Astrocyte of the spinal cord (primary cell): ENCODE results near the gene FHL2.

Experiments
- DNase-seq: peaks from one replicate; pipeline ENCODE4 v3.0.0; 2011; ENCODE audit warnings: low read depth, low spot score
- H3K4me3 ChIP-seq: 2 replicates; pipeline ENCODE4 v1.5.1; 2011; ENCODE audit warnings: low read depth, mild to moderate bottlenecking, low read length, moderate library complexity
- CTCF ChIP-seq: IDR thresholded peaks from 2 replicates; pipeline ENCODE4 v1.5.1; 2012; ENCODE audit warnings: low read depth, mild to moderate bottlenecking, low read length, inconsistent platforms
- in situ Hi-C: cut with HindIII; loops from 2 replicates; pipeline ENCODE4 v1.10.0; 2017; ENCODE audit warnings: low sequenced_read_pairs

Gene FHL2

GRCh38 chr2:105337122-105338019 is 61.5 kb downstream of the FHL2 start, which contains the start of gene C2orf49:
C2orf49 (plus strand) TSS chr2:105337540; CDS start chr2:105337588, 48 bp downstream.
- DNase-seq, result peak; percentile 84
- in situ Hi-C loops, result no loop called here
- no peak for TF ChIP-seq CTCF
- peak within 1 kb of the TSS; percentile 98 for H3K4me3 ChIP-seq

- in situ Hi-C loops, result no loop called here
- H3K4me3 ChIP-seq, result peak overlapping the region; percentile 98
- DNase-seq, result no peak
- no peak for TF ChIP-seq CTCF
These were observed 62.1 kb downstream of the FHL2 start for GRCh38 chr2:105336786-105337121.

- in situ Hi-C loops, result no loop called here
- H3K4me3 ChIP-seq, result no peak overlapping the region
- DNase-seq, result no peak
- TF ChIP-seq CTCF, result no peak
These were observed 63.4 kb downstream of the FHL2 start for GRCh38 chr2:105335469-105335868.

- in situ Hi-C loops, result no loop called here
- DNase-seq, result no peak
- TF ChIP-seq CTCF, result no peak
- no peak overlapping the region for H3K4me3 ChIP-seq
These were observed 64.6 kb downstream of the FHL2 start for GRCh38 chr2:105334211-105334610.

DNA sequence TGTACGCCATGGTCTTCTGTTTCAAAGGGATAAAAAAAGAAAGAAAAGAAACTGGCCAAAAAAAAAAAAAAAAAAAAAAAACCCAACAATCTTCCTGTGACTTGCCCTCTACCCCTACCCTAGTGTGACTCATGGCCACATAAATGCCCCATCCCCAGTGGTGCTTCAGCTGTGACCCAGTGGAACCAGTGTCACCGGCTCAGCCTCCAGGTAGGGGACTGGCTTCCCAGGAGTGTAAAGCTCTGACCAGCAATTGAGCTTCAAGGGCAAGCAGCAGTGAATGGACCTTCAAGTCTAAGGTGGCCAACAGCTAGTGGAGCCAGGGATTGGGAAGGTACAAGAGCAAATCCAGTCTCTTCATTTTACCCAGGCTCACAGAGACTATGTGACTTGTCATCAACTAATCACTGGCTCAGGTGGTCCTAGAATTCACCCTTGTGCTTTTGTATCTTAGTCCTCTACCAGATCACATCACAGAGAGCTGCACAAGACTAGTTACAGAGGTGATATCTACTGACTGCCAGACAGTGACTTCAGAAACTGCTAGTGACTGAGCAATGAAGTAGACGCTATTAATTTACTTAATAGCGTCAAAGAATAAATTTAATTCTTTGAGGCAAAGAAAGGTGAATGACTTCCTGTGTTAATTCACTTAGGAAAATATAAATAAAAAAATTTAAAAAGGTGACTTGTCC is 68.0 kb downstream of the FHL2 start:
- no peak overlapping the region for H3K4me3 ChIP-seq
- TF ChIP-seq CTCF, result no peak
- DNase-seq, result no peak
- in situ Hi-C loops, result no loop called here

- TF ChIP-seq CTCF, result no peak
- no peak for DNase-seq
- in situ Hi-C loops, result no loop called here
- H3K4me3 ChIP-seq, result peak within 1 kb of the TSS; percentile 49
These were observed 69.0 kb downstream of the FHL2 start, which contains the start of gene TGFBRAP1 for GRCh38 chr2:105329561-105330495. TGFBRAP1 (minus strand) TSS chr2:105329735; CDS start chr2:105308301, 21,434 bp downstream.
